ENCODE results near the gene USP17L11. TPM values are rescaled to one million over a fixed set of nuclear protein-coding genes. Genes with fewer than 3 reads are reported as not detected.
"Not testable (repeated sequence)": the region's sequence is repeated elsewhere in the genome, so short reads cannot be mapped to it uniquely, and the experiment has no call there.

Gene USP17L11
- total RNA-seq: not detected

- DNase-seq (ENCODE audit: low spot score in 2 of 2); FAIRE-seq: not testable (repeated sequence)
Measured at GRCh38 chr4:9215105-9215504, at the start of gene USP17L11. TSS of gene USP17L11 (plus strand) at chr4:9215405. CDS start at chr4:9215405, 0 bp downstream.

GRCh38 chr4:9165990-9166389 lies 49.2 kb upstream of the USP17L11 start:
- not testable (repeated sequence) for DNase-seq (ENCODE audit: low spot score in 2 of 2); FAIRE-seq

- not testable (repeated sequence) for FAIRE-seq; DNase-seq (ENCODE audit: low spot score in 2 of 2)
Measured at GRCh38 chr4:9169791-9170459, 45.3 kb upstream of the USP17L11 start, which contains the start of gene FAM90A26. TSS of gene FAM90A26 (plus strand) at chr4:9170409. CDS start at chr4:9173173, 2,764 bp downstream.

GRCh38 chr4:9210357-9210756 lies 4.8 kb upstream of the USP17L11 start, which contains the start of gene USP17L10:
TSS of gene USP17L10 (plus strand) at chr4:9210657. CDS start at chr4:9210657, 0 bp downstream.
- DNase-seq (ENCODE audit: low spot score in 2 of 2); FAIRE-seq: not testable (repeated sequence)

- not testable (repeated sequence) for DNase-seq (ENCODE audit: low spot score in 2 of 2); FAIRE-seq
Measured at GRCh38 chr4:9214701-9215100, 504 bp upstream of the USP17L11 start.

- DNase-seq (ENCODE audit: low spot score in 2 of 2); FAIRE-seq: not testable (repeated sequence)
Measured at GRCh38 chr4:9219852-9220251, 4.6 kb downstream of the USP17L11 start, which contains the start of gene USP17L12. TSS of gene USP17L12 (plus strand) at chr4:9220152. CDS start at chr4:9220152, 0 bp downstream.

GRCh38 chr4:9224596-9224995 lies 9.4 kb downstream of the USP17L11 start, which contains the start of gene USP17L13:
TSS of gene USP17L13 (plus strand) at chr4:9224896. CDS start at chr4:9224896, 0 bp downstream.
- not testable (repeated sequence) for DNase-seq (ENCODE audit: low spot score in 2 of 2); FAIRE-seq

- FAIRE-seq; DNase-seq (ENCODE audit: low spot score in 2 of 2): not testable (repeated sequence)
Measured at GRCh38 chr4:9230249-9230648, 15.0 kb downstream of the USP17L11 start.

GRCh38 chr4:9234085-9234484 lies 18.9 kb downstream of the USP17L11 start, which contains the start of gene USP17L15:
TSS of gene USP17L15 (plus strand) at chr4:9234385. CDS start at chr4:9234385, 0 bp downstream.
- not testable (repeated sequence) for DNase-seq (ENCODE audit: low spot score in 2 of 2); FAIRE-seq

- not testable (repeated sequence) for FAIRE-seq
Measured at GRCh38 chr4:9238461-9238860, 23.3 kb downstream of the USP17L11 start.

GRCh38 chr4:9243579-9243978 lies 28.4 kb downstream of the USP17L11 start, which contains the start of gene USP17L17:
TSS of gene USP17L17 (plus strand) at chr4:9243879. CDS start at chr4:9243879, 0 bp downstream.
- FAIRE-seq; DNase-seq (ENCODE audit: low spot score in 2 of 2): not testable (repeated sequence)

More at GRCh38 chr4:9238461-9238860, 23.3 kb downstream of the USP17L11 start:
- DNase-seq (ENCODE audit: low spot score in 2 of 2): not testable (repeated sequence)

GRCh38 chr4:9247953-9248680 lies 32.9 kb downstream of the USP17L11 start, which contains the start of gene USP17L18:
TSS of gene USP17L18 (plus strand) at chr4:9248630. CDS start at chr4:9248630, 0 bp downstream.
- not testable (repeated sequence) for FAIRE-seq; DNase-seq (ENCODE audit: low spot score in 2 of 2)

GRCh38 chr4:9253078-9253477 lies 37.9 kb downstream of the USP17L11 start, which contains the start of gene USP17L19:
TSS of gene USP17L19 (plus strand) at chr4:9253378. CDS start at chr4:9253378, 0 bp downstream.
- DNase-seq (ENCODE audit: low spot score in 2 of 2); FAIRE-seq: not testable (repeated sequence)

GRCh38 chr4:9257824-9258223 lies 42.6 kb downstream of the USP17L11 start, which contains the start of gene USP17L20:
TSS of gene USP17L20 (plus strand) at chr4:9258124. CDS start at chr4:9258124, 0 bp downstream.
- FAIRE-seq; DNase-seq (ENCODE audit: low spot score in 2 of 2): not testable (repeated sequence)

GRCh38 chr4:9262572-9262971 lies 47.4 kb downstream of the USP17L11 start, which contains the start of gene USP17L21:
TSS of gene USP17L21 (plus strand) at chr4:9262872. CDS start at chr4:9262872, 0 bp downstream.
- not testable (repeated sequence) for DNase-seq (ENCODE audit: low spot score in 2 of 2); FAIRE-seq

Other genes starting within 250 kb of the USP17L11 start
- gene FAM90A26, start 45.0 kb upstream of the USP17L11 start, total RNA-seq: not detected
- gene USP17L10, start 4.7 kb upstream of the USP17L11 start, total RNA-seq: not detected
- gene USP17L12, start 4.7 kb downstream of the USP17L11 start, total RNA-seq: not detected
- gene USP17L13, start 9.5 kb downstream of the USP17L11 start, total RNA-seq: not detected
- not detected for gene USP17L15, start 19.0 kb downstream of the USP17L11 start, total RNA-seq
- not detected for gene USP17L17, start 28.5 kb downstream of the USP17L11 start, total RNA-seq
- gene USP17L18, start 33.2 kb downstream of the USP17L11 start, total RNA-seq: not detected
- gene USP17L19, start 38.0 kb downstream of the USP17L11 start, total RNA-seq: not detected
- not detected for gene USP17L20, start 42.7 kb downstream of the USP17L11 start, total RNA-seq
- not detected for gene USP17L21, start 47.5 kb downstream of the USP17L11 start, total RNA-seq
- gene USP17L22, start 52.2 kb downstream of the USP17L11 start, total RNA-seq: not detected
- not detected for gene USP17L24, start 109.8 kb downstream of the USP17L11 start, total RNA-seq
- gene USP17L25, start 114.5 kb downstream of the USP17L11 start, total RNA-seq: not detected
- not detected for gene USP17L26, start 119.3 kb downstream of the USP17L11 start, total RNA-seq
- not detected for gene USP17L5, start 124.0 kb downstream of the USP17L11 start, total RNA-seq
- gene USP17L27, start 128.7 kb downstream of the USP17L11 start, total RNA-seq: not detected
- gene USP17L28, start 133.5 kb downstream of the USP17L11 start, total RNA-seq: not detected
- gene USP17L29, start 138.2 kb downstream of the USP17L11 start, total RNA-seq: not detected
- gene USP17L30, start 147.7 kb downstream of the USP17L11 start, total RNA-seq: not detected
- not detected for gene DEFB131A, start 229.0 kb downstream of the USP17L11 start, total RNA-seq

Data from frontal cortex (tissue), 4 donors.